Neuronal stem cell (in vitro differentiated cells): ENCODE results near the gene NDEL1.

Experiments
- DNase-seq: peaks from one replicate; pipeline ENCODE4 v3.0.0-alpha.2; 2013; ENCODE audit warnings: low spot score
- H2AFZ ChIP-seq: one replicate; pipeline ENCODE4 v1.6.1; 2013; ENCODE audit warnings: mild to moderate bottlenecking, low read length, inconsistent platforms
- H2AK5ac ChIP-seq: 2 replicates; pipeline ENCODE4 v1.6.1; 2013; ENCODE audit warnings: low read depth, mild to moderate bottlenecking, inconsistent platforms, low read length, moderate library complexity, mixed read lengths
- H2BK120ac ChIP-seq: 2 replicates; pipeline ENCODE4 v1.6.1; 2013; ENCODE audit warnings: low read depth, mild to moderate bottlenecking, inconsistent platforms, low read length, moderate library complexity, mixed read lengths
- H2BK12ac ChIP-seq: one replicate; pipeline ENCODE4 v1.6.1; 2013; ENCODE audit warnings: low read length, inconsistent platforms
- H2BK15ac ChIP-seq: 2 replicates; pipeline ENCODE4 v1.6.1; 2013; ENCODE audit warnings: mild to moderate bottlenecking, low read length, inconsistent platforms, mixed read lengths
- H2BK5ac ChIP-seq: one replicate; pipeline ENCODE4 v1.6.1; 2013; ENCODE audit warnings: inconsistent platforms, mild to moderate bottlenecking, low read length, moderate library complexity
- H3K14ac ChIP-seq: one replicate; pipeline ENCODE4 v1.6.1; 2013; ENCODE audit warnings: low read length, inconsistent platforms
- H3K18ac ChIP-seq: 2 replicates; pipeline ENCODE4 v1.6.1; 2013; ENCODE audit warnings: low read length, inconsistent platforms
- H3K23ac ChIP-seq: 2 replicates; pipeline ENCODE4 v1.6.1; 2013; ENCODE audit warnings: low read depth, mild to moderate bottlenecking, mixed read lengths, low read length, inconsistent platforms; ENCODE audit not compliant: poor library complexity
- H3K27ac ChIP-seq: replicated peaks from 3 replicates; pipeline ENCODE4 v1.5.1; 2013; ENCODE audit warnings: low read length, inconsistent platforms
- H3K27me3 ChIP-seq, 3 experiments: 2 replicates each; pipeline ENCODE4 v1.6.1; 2013; ENCODE audit warnings: low read length in 3 of 3, mild to moderate bottlenecking in 2 of 3, inconsistent platforms in 1 of 3, low read depth in 1 of 3, mixed read lengths in 1 of 3, moderate library complexity in 1 of 3; ENCODE audit not compliant: control insufficient read depth in 3 of 3, insufficient read depth in 3 of 3
- H3K36me3 ChIP-seq, 2 donors: replicated peaks in 1 of 2; 2 replicates each; pipeline ENCODE4 v1.6.1; 2013; ENCODE audit warnings: low read length in 2 of 2; ENCODE audit not compliant: control insufficient read depth in 2 of 2, insufficient read depth in 2 of 2
- H3K4ac ChIP-seq: 2 replicates; pipeline ENCODE4 v1.6.1; 2013; ENCODE audit warnings: inconsistent platforms, mild to moderate bottlenecking, low read length, moderate library complexity
- H3K4me1 ChIP-seq, 2 donors: 1 replicate in 1 of 2; 2 replicates in 1 of 2; pipeline ENCODE4 v1.6.1; 2013; ENCODE audit warnings: low read length in 2 of 2, low read depth in 1 of 2; ENCODE audit not compliant: control insufficient read depth in 2 of 2, insufficient read depth in 1 of 2
- H3K4me2 ChIP-seq: one replicate; pipeline ENCODE4 v1.6.1; 2013; ENCODE audit warnings: mild to moderate bottlenecking, low read length, inconsistent platforms; ENCODE audit not compliant: insufficient read depth, poor library complexity, severe bottlenecking
- H3K4me3 ChIP-seq, 2 donors: 2 replicates each; pipeline ENCODE4 v1.5.1; 2013; ENCODE audit warnings: low read length in 2 of 2, mild to moderate bottlenecking in 2 of 2, inconsistent platforms in 1 of 2, moderate library complexity in 1 of 2
- H3K79me1 ChIP-seq: one replicate; pipeline ENCODE4 v1.6.1; 2013; ENCODE audit warnings: low read depth, mild to moderate bottlenecking, inconsistent platforms, low read length, moderate library complexity
- H3K9ac ChIP-seq: one replicate; pipeline ENCODE4 v1.6.1; 2013; ENCODE audit warnings: mild to moderate bottlenecking, low read depth, low read length, inconsistent platforms; ENCODE audit not compliant: poor library complexity
- H3K9me3 ChIP-seq, 2 donors: replicated peaks in 1 of 2; 2 replicates each; pipeline versions ENCODE3 to v1.6.1; 2013; ENCODE audit warnings: low read length in 2 of 2, mild to moderate bottlenecking in 2 of 2, inconsistent platforms in 1 of 2, low read depth in 1 of 2, mixed read lengths in 1 of 2, moderate library complexity in 1 of 2; ENCODE audit not compliant: control insufficient read depth in 2 of 2, insufficient read depth in 1 of 2
- H4K8ac ChIP-seq: one replicate; pipeline ENCODE4 v1.6.1; 2013; ENCODE audit warnings: low read depth, mild to moderate bottlenecking, inconsistent platforms, low read length, moderate library complexity
- H4K91ac ChIP-seq: one replicate; pipeline ENCODE4 v1.6.1; 2013; ENCODE audit warnings: low read length, low read depth, mild to moderate bottlenecking, inconsistent platforms; ENCODE audit not compliant: poor library complexity
- WGBS, 2 donors: extraction: QIAGEN DNeasy Blood & Tissue Kit; methylation state at CpG; one replicate each; pipeline ENCODE4 v1.1.7; 2013; ENCODE audit warnings: missing lambda C conversion rate in 2 of 2, mixed read lengths in 1 of 2; ENCODE audit not compliant: insufficient read length in 2 of 2, insufficient replicate concordance in 1 of 2; ENCODE audit errors: extremely low coverage in 2 of 2; 5-methylcytosine and 5-hydroxymethylcytosine counted together

The NDEL1 gene

DNA sequence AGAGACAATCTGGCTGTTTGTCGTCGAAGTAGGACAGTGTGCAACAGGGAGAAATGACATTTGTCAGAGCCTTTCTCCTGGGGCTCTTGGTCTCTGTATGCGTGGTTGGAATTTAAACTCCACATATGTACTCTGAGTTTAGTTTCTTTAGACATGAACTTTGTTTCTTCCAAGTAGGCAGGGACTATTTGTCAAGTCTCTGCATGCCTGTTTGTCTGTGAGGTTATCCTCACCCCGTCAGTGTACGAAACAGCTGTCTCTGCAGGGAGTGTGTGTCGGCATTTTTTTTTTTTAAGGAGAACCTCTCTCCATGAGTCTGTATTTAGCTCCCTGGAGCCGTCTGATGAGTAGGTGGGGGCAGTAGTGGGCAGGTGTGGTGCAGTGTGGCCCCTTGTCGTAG, 29.7 kb downstream of the NDEL1 start:
- WGBS, 2 donors: no CpG with 5 or more reads among the region's 8 CpGs
- no peak overlapping the region for H3K23ac ChIP-seq

DNA sequence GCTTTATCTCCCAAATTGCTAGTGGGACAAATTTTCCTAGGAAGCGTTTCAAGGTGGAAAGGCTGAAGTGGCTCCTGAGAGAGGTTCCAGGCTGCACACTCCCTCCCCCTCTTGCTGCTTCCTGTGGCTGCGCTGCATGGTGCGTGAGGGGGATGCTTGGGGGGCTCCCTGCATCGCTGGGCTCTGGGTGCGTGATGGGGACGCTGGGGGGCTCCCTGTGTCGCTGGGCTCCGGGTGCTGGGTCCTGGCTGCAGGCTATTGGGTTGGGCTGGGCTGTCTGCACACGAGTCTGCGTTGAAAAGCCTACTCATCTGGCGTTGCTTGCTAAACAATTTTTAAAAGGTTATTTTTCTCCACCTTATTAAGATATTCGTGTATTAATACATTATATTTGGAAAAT, 30.1 kb downstream of the NDEL1 start:
- Histone ChIP-seq H2BK15ac (no peak overlapping the region), H3K4me2 (no peak overlapping the region), H2BK12ac (no peak overlapping the region), H2BK120ac (no peak overlapping the region), H4K8ac (no peak overlapping the region), H3K14ac (peak overlapping the region; percentile 94), H3K4me3 (no peak overlapping the region), H3K36me3 (peaks cover 18 to 84% of the 10 kb centered on the region in 2 donors), H3K79me1 (no peaks in the 10 kb centered on the region), H3K9ac (no peak overlapping the region), H2AFZ (no peak overlapping the region), H2BK5ac (no peak overlapping the region), H3K4me1 (no peaks in the 10 kb centered on the region), H3K9me3 (peaks cover 0 to 2% of the 10 kb centered on the region in 2 donors), H3K18ac (peak overlapping the region; percentile 69), H4K91ac (no peak overlapping the region), H3K27me3 (no peaks in the 10 kb centered on the region), H3K4ac (no peak overlapping the region), H3K27ac (no peak overlapping the region), H3K23ac (peak overlapping the region; percentile 87), H2AK5ac (no peak overlapping the region)
- WGBS, 2 donors: no CpG with 5 or more reads among the region's 12 CpGs
- no peak for DNase-seq

More for the DNA sequence above, 29.7 kb downstream of the NDEL1 start:
- Histone ChIP-seq H3K9me3 (no peaks in the 10 kb centered on the region), H3K14ac (no peak overlapping the region), H3K27ac (no peak overlapping the region), H3K79me1 (no peaks in the 10 kb centered on the region), H3K36me3 (peaks cover 18 to 84% of the 10 kb centered on the region in 2 donors), H2BK120ac (no peak overlapping the region), H3K4me3 (no peak overlapping the region), H2BK12ac (no peak overlapping the region), H2BK5ac (no peak overlapping the region), H4K91ac (no peak overlapping the region), H3K27me3 (no peaks in the 10 kb centered on the region), H3K18ac (no peak overlapping the region), H2AK5ac (no peak overlapping the region), H2AFZ (no peak overlapping the region), H3K4me1 (no peaks in the 10 kb centered on the region), H2BK15ac (no peak overlapping the region), H4K8ac (no peak overlapping the region), H3K4ac (no peak overlapping the region), H3K4me2 (no peak overlapping the region), H3K9ac (no peak overlapping the region)
- DNase-seq: no peak

DNA sequence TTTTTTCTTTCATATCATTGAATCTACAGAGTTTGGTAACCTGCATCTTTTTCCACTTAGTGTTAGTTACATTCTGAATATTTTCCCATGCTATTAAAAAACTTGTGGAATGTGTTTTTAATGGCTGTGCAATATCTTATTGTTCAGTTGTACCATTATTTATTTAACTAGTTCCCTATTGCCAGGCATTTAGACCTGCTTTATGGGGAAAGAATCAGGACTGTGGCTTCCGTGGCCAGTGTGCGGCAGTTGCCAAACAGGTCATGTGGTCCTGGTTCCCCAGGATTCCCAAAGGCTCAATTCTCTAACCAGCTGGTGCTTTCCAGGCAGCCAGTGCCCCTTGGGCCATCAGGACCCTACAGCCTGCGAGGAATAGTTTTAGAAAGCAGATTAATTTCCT, 30.8 kb downstream of the NDEL1 start:
- no peak overlapping the region for H2BK12ac ChIP-seq
- H3K18ac ChIP-seq: no peak overlapping the region
- H3K14ac ChIP-seq: no peak overlapping the region
- no peak overlapping the region for H2BK5ac ChIP-seq
- H3K4me3 ChIP-seq: no peak overlapping the region
- H3K79me1 ChIP-seq: no peaks in the 10 kb centered on the region
- no peak overlapping the region for H3K27ac ChIP-seq
- DNase-seq: no peak
- H3K4me2 ChIP-seq: no peak overlapping the region
- no peak overlapping the region for H3K9ac ChIP-seq
- no peak overlapping the region for H4K8ac ChIP-seq
- peaks cover 15 to 83% of the 10 kb centered on the region in 2 donors for H3K36me3 ChIP-seq
- WGBS, 2 donors: no CpG with 5 or more reads among the region's 3 CpGs
- H3K27me3 ChIP-seq: no peaks in the 10 kb centered on the region
- no peaks in the 10 kb centered on the region for H3K4me1 ChIP-seq
- H2BK15ac ChIP-seq: no peak overlapping the region
- no peak overlapping the region for H2BK120ac ChIP-seq
- no peak overlapping the region for H4K91ac ChIP-seq
- peaks cover 0 to 2% of the 10 kb centered on the region in 2 donors for H3K9me3 ChIP-seq
- no peak overlapping the region for H2AK5ac ChIP-seq
- no peak overlapping the region for H2AFZ ChIP-seq
- H3K23ac ChIP-seq: no peak overlapping the region
- H3K4ac ChIP-seq: no peak overlapping the region

DNA sequence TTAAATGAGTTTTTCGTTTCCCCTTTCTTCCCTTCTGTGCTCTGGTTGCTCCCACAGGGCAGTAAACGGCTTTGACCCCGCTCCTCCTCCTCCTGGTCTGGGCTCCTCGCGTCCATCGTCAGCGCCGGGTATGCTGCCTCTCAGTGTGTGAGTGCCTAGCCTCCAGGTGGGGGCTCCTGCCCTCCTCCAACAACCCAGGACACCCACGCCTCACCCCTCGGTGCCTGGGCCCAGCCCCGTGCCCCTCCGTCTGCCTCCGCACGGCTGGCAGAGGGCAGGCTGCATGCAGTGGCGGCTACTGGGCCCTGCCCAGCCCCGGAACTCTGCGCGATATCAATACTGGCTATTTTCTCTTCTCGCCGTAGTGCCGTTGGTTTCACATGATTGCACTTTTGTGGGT, 31.2 kb downstream of the NDEL1 start:
- Histone ChIP-seq H4K91ac (no peak overlapping the region), H3K18ac (no peak overlapping the region), H2AFZ (no peak overlapping the region), H3K27me3 (no peaks in the 10 kb centered on the region), H3K23ac (no peak overlapping the region), H3K4ac (no peak overlapping the region), H2BK12ac (no peak overlapping the region), H2BK120ac (no peak overlapping the region), H3K14ac (no peak overlapping the region), H3K27ac (no peak overlapping the region), H3K79me1 (no peaks in the 10 kb centered on the region), H3K9ac (no peak overlapping the region), H2BK5ac (no peak overlapping the region), H3K4me2 (no peak overlapping the region), H3K4me3 (no peak overlapping the region), H2AK5ac (no peak overlapping the region), H2BK15ac (no peak overlapping the region), H3K9me3 (peaks cover 0 to 2% of the 10 kb centered on the region in 2 donors), H4K8ac (no peak overlapping the region), H3K36me3 (peaks cover 12 to 83% of the 10 kb centered on the region in 2 donors), H3K4me1 (no peaks in the 10 kb centered on the region)
- no CpG with 5 or more reads among the region's 21 CpGs for WGBS, 2 donors
- DNase-seq: no peak
